ENCODE data around the gene SALL3. TPM values are rescaled to one million over a fixed set of nuclear protein-coding genes. Genes with fewer than 3 reads are reported as not detected.

Gene SALL3
- total RNA-seq, 6 donors from 2014 or later, result 0.11 to 0.24 TPM; not detected in 4

GRCh38 chr18:78975292-78975691, 4.3 kb upstream of the SALL3 start:
- H3K4me1 ChIP-seq, result peaks cover 15 to 42% (median 26%) of the 10 kb centered on the region in 4 donors
- 9% methylated on average over 10 of the region's 10 CpGs for WGBS, 2 donors
- H3K9me3 ChIP-seq, result no peaks in the 10 kb centered on the region
- peaks cover 0 to 63% (median 41%) of the 10 kb centered on the region in 4 donors for H3K27me3 ChIP-seq
- ATAC-seq (ENCODE audit: low FRiP score in 2 of 2), result no peak
- H3K36me3 ChIP-seq, result no peaks in the 10 kb centered on the region
- no peak for TF ChIP-seq EP300 (IDR thresholded peaks at IDR 0.05)
- TF ChIP-seq POLR2A (IDR thresholded peaks at IDR 0.05), result no peak
- no peak for TF ChIP-seq CTCF (IDR thresholded peaks at IDR 0.05)
- no peak for TF ChIP-seq POLR2AphosphoS5 (IDR thresholded peaks at IDR 0.05)
- no peak for DNase-seq
- no peak overlapping the region for H3K4me3 ChIP-seq
- no peak overlapping the region for H3K27ac ChIP-seq

GRCh38 chr18:78975699-78976335, 3.8 kb upstream of the SALL3 start:
- Histone ChIP-seq H3K27me3 (peaks cover 0 to 68% (median 45%) of the 10 kb centered on the region in 4 donors), H3K27ac (no peak overlapping the region), H3K9me3 (no peaks in the 10 kb centered on the region), H3K4me3 (no peak overlapping the region), H3K36me3 (no peaks in the 10 kb centered on the region), H3K4me1 (peaks cover 20 to 48% (median 31%) of the 10 kb centered on the region in 4 donors)
- TF ChIP-seq EP300 (IDR thresholded peaks at IDR 0.05) (no peak), POLR2A (IDR thresholded peaks at IDR 0.05) (no peak), CTCF (IDR thresholded peaks at IDR 0.05) (no peak), POLR2AphosphoS5 (IDR thresholded peaks at IDR 0.05) (no peak)
- DNase-seq (no peak), ATAC-seq (ENCODE audit: low FRiP score in 2 of 2) (no peak)
- WGBS, 2 donors, result 14 to 18% methylated on average over 4 of the region's 4 CpGs

- H3K9me3 ChIP-seq, result no peaks in the 10 kb centered on the region
- no peak overlapping the region for H3K27ac ChIP-seq
- H3K4me3 ChIP-seq, result no peak overlapping the region
- ATAC-seq (ENCODE audit: low FRiP score in 2 of 2) (no peak), DNase-seq (peak in 1 of 2 donors; percentile 56)
- peaks cover 0 to 74% (median 48%) of the 10 kb centered on the region in 4 donors for H3K27me3 ChIP-seq
- 12 to 13% methylated on average over 38 to 51 of the region's 51 CpGs for WGBS, 2 donors
- no peaks in the 10 kb centered on the region for H3K36me3 ChIP-seq
- TF ChIP-seq POLR2AphosphoS5 (IDR thresholded peaks at IDR 0.05), result no peak
- no peak for TF ChIP-seq CTCF (IDR thresholded peaks at IDR 0.05)
- no peak for TF ChIP-seq EP300 (IDR thresholded peaks at IDR 0.05)
- no peak for TF ChIP-seq POLR2A (IDR thresholded peaks at IDR 0.05)
- peaks cover 23 to 52% (median 35%) of the 10 kb centered on the region in 4 donors for H3K4me1 ChIP-seq
Measured at GRCh38 chr18:78976765-78977636, 2.6 kb upstream of the SALL3 start.

GRCh38 chr18:78977637-78978348, 1.8 kb upstream of the SALL3 start:
- WGBS, 2 donors, result 3 to 4% methylated on average over 34 of the region's 34 CpGs
- no peak overlapping the region for H3K27ac ChIP-seq
- ATAC-seq (ENCODE audit: low FRiP score in 2 of 2) (no peak), DNase-seq (peak in 1 of 2 donors; percentile 59)
- no peaks in the 10 kb centered on the region for H3K9me3 ChIP-seq
- peaks cover 0 to 76% (median 45%) of the 10 kb centered on the region in 4 donors for H3K27me3 ChIP-seq
- H3K4me1 ChIP-seq, result peaks cover 23 to 51% (median 35%) of the 10 kb centered on the region in 4 donors
- H3K36me3 ChIP-seq, result no peaks in the 10 kb centered on the region
- TF ChIP-seq EP300 (IDR thresholded peaks at IDR 0.05), result no peak
- TF ChIP-seq POLR2AphosphoS5 (IDR thresholded peaks at IDR 0.05), result no peak
- TF ChIP-seq CTCF (IDR thresholded peaks at IDR 0.05), result no peak
- TF ChIP-seq POLR2A (IDR thresholded peaks at IDR 0.05), result no peak
- no peak overlapping the region for H3K4me3 ChIP-seq
